Right renal cortex interstitium (tissue), 3 donors: ENCODE results near the gene UVRAG. TPM values are rescaled to one million over a fixed set of nuclear protein-coding genes. Genes with fewer than 3 reads are reported as not detected.

Experiments
- DNase-seq, 3 donors: peaks; one replicate each; pipeline ENCODE4 v3.0.0-alpha.2; 2013; ENCODE audit warnings: low read depth in 3 of 3, low spot score in 2 of 3
- polyA plus RNA-seq, 3 donors: library from polyadenylated mRNA; unstranded; fragments of 120-200 nt; gene quantifications; one replicate each; pipeline ENCODE4 v1.2.1, GENCODE V29; 2013; ENCODE audit not compliant: insufficient read length in 3 of 3

Gene UVRAG
- polyA plus RNA-seq: 10 to 100 TPM; 16.4 to 19.5 (median 17.5) TPM

DNA sequence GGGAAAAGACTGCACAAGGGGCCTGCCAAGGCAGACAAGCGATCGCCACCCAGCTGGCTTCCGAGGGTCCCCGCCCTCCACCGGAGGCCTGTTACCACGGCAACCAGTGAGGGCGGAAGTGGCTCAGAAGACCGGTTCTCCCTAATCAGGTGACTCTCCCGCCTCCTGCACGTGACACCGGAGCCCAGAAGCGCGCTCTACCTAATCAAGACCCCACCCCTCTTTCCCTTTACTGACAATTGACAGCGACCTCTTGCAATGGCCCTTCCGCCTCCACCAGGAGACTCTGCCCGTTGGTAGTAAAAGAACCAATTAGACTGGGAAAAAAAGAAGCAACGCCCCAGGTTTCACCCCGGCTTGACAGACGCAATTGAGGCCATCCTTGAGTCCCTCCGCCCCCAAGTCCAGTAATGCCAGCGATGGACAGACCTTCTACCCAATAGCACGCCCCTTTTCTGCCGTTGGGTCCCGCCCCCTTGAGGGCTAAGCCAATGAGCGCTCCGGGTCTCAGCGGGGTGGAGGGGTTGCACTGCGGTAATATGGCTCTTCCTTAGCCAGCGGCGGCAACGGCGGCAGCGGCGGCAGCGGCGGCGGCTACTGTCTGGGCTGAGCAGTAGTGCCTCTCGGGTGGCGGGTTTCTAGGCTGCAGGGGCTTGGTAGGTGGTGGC lies at the start of gene UVRAG:
Gene UVRAG, plus strand, starts transcription at position 534 of the 668 bp plus-strand sequence. CDS start 198 bp downstream, outside the sequence.
- DNase-seq: peak; percentile 99 to 100 (median 99)

DNA sequence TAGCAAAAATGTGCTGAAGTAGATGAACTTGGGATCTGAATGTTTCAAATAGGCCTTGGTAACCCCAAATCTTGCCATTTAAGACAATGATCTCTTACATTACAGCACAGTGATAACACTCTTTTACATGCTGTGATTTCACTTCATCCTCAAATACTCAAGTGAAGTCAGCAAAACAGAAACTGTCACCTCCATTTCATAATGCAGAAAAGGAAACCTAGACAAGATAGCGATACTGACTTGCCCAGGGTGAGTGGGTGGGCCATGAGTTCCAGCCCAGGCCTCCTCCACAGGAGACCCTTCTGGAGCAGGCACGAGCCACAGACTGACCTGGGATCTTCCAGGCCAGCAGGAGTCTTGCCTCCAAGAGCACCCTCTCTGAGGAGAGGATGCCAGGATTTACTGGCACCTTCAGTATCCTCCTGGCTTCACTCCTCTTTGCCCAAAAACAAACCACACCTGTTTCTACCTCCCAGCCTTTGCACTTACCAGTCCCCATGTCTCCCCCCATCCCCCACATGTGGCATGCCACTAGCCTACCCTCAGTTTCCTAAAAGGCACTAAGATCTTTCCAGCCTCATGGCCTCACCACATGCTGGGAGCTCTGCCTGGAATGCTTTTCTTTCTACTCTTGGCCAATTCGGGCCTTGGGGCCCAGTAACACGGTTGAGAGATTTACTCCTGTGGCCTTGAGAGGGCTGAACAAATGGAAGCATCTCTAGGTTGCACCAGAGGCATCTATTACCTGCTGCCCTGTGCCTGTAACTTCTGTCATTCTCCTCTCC lies 48.4 kb upstream of the UVRAG start:
- DNase-seq: no peak

DNA sequence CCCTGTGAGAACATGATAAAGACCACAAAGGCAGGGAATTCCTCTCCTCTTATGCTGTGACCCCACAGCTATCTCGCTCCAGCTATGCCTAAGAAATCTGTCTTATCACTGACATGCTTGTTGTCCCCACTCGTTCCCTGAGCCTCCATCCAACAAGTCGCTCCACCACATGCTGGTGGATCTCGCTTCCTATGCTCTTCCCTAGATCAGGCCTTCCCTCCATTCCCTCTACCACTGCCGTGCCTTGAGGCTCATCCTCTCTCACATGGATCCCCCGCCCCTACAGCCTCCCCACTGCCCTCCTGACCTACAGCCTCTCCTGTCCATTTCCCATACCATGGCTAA lies 47.8 kb upstream of the UVRAG start:
- DNase-seq: no peak

DNA sequence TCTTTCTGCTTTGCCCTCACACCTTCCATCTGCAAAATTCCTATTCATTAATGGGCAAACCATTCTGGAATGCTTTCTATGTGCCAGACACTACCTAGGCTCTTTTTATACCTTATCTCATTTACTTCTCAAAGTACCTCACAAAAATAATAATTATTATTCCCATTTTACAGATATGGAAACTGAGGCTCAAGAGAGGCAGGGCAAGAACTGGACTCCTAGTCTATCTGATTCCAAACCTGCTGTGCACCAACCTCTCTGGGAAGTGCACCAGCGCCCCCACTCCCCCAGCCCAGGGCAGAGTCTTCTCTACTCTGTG lies 47.3 kb upstream of the UVRAG start:
- DNase-seq: no peak

DNA sequence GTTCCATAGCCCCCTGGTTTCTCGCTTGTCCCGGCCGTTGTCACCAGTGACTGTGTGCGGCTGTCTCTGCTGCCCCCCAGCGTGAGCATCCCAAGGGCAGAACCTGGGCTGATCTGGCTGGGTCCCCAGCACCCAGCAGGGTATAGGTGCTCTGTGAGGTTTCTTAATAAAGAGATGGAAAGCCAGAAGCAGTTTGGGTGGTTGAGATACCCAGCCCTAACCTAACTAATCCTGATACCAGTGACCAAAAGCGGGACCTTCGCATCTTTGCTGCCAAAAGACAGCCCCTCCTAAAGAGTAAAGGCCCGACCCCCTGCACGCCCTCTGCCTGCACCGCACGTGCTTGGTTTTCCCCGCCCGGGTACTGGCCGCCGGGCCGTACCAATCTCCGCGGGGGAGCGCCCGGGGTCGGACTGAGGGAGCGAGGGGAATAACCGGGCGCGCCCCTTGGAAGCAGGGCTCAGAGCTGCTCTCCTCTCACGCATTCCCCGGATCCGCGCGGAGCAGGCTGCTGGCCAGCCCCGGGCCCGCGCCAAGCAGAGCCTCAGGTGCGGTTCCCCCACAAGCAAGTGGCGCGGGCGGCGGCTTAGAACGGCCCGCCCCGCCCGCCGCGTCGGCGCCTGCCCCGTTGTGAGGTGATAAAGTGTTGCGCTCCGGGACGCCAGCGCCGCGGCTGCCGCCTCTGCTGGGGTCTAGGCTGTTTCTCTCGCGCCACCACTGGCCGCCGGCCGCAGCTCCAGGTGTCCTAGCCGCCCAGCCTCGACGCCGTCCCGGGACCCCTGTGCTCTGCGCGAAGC lies 46.7 kb upstream of the UVRAG start, which contains the start of gene DGAT2:
Gene DGAT2, plus strand, starts transcription at position 667 of the 797 bp plus-strand sequence. CDS start 214 bp downstream, outside the sequence.
- DNase-seq: peak in 2 of 3 donors; percentile 56 to 57

DNA sequence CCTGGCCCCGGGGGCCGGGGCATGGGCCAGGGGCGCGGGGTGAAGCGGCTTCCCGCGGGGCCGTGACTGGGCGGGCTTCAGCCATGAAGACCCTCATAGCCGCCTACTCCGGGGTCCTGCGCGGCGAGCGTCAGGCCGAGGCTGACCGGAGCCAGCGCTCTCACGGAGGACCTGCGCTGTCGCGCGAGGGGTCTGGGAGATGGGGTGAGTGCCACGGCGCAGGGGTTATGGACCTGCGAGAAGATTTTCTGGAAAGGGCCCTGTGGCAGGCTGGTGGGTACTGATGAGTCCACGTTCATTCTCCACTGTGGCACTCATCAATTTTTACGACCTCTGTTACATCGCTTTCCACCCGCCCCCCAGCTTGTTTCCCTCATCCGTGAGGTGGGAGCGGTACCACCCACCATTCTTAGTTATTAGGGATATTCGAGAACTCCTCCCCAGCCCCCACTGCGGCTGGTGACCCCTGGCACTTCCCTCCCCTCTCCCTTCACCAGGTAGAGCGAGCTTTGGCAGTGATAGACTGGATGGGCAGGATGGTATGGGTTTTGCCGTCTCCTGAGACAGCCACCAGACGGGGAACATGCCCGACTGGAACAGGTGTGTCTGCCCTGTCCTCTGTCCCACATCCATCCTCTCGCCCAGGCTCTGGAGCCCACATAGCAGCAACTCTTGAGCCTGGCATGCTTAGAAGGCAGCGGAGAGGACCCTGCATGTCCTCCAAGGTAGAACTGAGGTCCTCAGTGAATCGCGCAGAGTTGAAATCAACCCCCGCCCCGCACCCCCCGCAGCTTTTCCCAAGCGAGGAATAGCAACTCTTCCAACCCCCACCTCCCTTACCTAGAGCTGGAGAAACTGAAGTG lies 45.9 kb upstream of the UVRAG start:
- DNase-seq: no peak

DNA sequence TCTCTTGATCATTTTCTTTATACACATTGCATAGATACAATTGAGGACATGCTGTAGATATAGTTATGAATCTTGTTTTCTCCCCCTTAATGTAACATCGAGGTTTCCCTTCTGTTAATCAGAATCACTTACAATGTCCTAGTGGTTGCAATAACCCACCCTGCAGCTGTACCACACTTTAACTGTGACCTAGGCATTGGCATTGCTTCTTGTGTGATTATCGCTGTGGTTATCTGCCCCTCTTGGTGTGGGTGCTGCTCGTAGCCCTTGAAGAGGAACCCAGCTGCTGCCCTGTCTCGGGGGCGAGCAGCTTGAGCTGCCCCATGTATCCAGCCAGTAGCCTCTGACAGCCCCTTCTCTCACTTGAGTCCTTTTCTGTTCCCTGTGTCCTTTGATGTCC lies 44.9 kb upstream of the UVRAG start:
- no peak for DNase-seq

DNA sequence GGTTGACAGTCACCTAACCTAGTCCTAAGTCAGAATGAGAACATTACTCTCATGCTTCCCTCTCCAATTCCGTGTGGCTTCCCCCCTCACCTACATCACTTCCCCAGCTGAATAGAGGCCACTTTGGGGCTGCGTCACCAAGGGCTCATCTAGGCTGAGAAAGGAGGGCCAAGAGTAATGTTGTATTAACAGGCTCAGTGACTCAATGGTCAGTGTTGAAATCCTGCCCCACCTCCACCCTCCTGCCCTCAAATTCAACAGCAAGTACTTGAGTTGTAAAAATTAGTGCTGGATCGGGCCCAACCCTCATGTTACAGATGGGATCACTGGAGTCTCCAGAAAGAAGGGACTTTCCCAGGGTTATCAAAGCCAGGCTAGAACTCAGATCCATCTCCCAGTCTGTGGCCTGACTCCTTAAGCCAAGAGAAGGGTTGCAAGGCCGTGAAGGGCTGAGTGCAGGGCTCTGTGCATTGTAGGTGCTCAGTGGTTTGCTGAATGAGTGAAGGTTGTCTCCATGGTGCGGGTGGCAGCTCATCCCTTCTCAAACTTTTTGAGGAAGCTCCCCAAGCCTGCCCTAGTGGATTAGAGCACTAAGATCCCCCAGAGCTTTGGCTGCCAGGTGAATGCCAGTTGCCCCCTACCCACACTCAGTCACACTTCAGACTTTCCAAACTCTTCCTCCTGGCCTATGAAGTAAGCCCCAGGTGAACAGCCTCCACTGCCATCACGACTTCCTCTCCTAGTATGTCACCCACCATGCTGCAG lies 43.2 kb upstream of the UVRAG start:
- DNase-seq: no peak

DNA sequence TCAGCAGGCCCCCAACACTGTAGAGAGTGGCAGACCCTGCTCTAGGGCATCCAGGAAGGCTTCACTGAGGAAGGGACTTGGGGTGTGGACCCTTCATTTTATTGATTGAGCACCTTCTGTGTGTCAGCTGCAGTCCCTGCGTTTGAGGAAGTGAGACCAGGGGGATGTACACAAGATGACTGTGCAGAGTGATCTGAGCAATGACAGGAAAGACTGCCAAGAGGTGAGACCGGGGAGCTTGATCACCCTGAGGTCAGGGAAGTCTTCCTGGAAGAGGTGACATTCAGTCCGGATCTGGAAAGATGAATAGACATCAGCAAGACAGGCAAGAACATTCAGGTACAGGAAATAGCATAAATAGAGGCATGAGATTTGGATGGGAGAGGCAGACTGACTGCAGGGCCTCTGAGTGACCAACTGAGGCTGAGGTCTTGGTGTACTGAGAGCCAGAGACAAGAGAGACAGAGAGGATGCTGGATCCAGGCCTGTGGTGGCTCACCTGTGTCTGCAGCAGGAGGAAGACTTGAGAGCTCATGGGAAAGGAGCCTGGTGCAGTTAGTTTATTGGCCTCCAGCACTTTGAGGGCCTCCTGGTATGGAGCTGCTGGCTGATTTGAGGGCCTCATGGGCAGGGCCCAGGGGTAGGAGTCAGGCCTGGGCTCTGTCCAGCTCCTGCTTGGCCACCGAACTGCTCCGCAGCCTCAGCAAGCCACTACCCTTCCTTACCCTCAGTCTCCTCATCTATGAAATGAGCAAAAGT lies 41.2 kb upstream of the UVRAG start:
- DNase-seq: no peak

DNA sequence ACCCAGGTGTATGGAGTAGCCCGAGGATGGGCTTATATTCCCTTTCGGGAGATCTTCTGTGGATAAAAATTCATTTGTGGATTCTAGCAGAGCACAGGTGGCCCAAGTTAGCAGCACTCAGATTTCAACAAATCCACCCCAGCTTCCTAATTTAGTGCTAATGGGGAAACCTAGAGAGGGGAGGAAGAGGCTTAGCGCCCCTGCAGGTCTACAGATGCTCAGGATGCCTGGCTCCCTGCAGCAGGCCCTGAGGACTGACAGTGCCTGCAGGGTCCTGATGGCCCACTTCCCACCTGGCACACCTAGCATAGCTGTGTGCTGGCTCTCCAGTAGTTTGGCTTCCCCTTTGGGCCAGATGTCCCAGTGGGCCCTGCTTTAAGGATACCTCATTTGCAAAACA lies 40.0 kb upstream of the UVRAG start:
- no peak for DNase-seq

DNA sequence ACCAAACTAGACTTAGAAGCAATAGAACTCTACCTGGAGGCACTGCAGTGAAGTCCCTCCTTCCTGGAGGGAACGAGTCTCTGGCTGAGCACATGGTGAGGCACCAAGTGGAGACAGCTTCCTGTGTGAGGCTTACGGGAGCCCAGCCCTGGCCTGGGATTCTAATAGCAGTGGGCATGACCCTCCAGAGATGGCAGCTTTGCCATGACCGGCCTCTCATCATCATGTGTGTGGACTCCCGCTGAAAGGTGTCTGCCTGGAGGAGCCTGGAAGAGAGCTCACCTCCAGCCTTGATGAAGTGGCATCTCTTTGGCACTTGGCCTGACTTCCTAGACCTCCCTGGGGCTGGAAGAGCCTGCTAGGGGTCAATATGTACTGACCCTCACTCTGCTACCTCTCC lies 38.5 kb upstream of the UVRAG start:
- no peak for DNase-seq

DNA sequence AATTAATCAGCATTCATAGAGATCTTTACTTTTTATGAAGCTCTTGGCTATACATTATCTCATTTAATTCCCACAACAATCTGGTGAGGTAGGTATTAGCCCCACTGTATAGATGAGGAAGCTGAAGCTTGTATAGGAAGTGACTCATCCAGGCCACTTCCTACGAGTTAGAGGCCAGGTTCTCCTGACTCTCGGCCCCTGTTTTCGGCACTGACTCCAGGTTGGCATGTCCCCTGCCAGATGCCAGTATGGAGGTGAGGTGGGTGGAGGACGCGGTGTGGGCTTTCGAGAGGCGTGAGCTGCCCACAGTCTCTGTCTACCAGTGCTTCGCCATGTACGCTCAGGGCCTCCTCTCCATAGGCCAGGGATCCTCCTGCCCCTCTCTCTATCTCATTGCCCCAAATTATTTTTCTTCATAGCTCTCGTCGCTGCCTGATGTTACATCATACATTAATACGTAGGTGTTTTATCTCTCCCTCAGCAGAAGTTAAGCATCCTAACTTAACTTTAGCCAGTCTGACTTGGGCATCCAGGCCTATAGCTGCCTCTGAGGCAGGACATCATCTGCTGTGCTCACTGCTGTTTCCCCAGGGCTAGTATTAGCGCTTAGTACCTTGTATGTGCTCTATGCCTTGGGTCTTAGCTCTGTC lies 37.4 kb upstream of the UVRAG start:
- DNase-seq: no peak

DNA sequence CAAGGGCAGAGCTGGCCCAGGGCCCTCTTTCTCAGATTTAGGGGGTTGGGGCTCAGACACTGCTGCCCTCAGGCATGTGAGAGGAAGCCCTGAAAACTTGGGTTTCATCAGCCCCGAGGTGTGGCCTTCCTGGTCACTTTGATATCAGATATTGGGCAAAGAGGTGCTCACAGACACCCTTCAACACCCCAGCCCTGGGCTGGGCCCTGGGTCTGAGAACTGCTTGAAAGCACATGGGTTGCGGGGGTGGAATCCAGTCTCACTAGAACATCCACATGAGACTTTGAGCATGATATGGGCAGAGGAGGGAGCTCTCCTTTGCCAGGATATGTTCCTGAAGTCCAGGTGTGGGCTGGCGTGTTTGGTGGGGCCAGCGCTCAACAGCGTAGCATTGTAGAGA lies 36.0 kb upstream of the UVRAG start:
- no peak for DNase-seq

DNA sequence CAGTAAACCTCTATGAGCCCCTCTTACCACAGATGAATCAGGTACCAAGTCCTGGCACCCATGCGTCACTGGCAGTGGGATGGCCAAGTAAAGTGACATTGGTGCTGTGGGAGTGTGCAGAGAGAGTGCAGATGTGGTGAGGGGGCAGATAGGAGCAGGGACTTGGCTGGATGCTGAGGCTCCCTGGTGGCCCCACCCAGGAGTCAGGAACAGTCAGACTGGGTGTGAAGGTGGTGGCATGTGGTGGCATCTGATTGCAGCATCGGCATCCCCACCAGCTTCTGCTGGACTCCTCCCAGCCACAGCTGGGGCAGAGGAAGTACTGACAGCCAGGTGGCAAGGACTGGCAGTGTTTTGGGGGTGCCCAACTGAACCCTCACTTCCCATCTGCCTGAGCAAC lies 35.0 kb upstream of the UVRAG start:
- DNase-seq: no peak

DNA sequence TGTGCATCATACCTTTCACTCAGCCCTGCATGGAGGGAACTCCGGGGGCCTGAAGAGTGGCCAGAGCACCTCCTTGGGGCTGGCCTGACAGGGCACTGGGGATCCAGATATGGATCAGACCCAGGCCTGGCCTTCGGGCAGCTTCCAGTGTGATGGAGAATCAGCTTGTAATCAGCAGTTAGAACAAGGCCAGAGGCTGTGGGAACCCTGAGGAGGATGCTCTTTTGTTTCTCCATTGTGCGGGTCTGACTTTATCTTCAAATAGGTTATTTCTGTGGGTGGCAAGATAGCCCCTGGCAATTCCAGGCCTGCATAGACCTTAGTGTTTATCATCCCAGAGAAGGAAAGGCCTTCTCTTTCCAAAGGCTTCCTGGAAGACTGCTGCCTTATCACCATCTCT lies 34.1 kb upstream of the UVRAG start:
- no peak for DNase-seq

DNA sequence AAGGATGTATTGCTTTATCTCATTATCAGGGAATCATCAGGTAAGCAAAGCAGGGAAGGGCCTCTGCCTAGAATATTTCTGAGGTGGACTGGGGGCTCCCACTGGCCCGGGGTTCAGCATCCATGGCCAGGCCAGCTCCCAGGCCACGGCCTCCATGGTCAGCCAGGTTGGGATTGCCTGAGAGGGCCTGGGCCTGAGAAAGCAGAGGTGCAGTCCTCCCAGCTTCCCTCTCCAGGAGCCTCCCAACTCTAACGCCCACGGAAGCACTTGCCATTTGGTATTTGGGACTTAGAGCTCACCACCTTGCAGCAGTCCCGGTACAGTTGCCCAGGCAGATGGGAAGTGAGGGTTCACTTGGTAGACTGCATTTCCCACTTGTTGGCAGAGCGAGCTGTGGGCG lies 33.7 kb upstream of the UVRAG start:
- no peak for DNase-seq

DNA sequence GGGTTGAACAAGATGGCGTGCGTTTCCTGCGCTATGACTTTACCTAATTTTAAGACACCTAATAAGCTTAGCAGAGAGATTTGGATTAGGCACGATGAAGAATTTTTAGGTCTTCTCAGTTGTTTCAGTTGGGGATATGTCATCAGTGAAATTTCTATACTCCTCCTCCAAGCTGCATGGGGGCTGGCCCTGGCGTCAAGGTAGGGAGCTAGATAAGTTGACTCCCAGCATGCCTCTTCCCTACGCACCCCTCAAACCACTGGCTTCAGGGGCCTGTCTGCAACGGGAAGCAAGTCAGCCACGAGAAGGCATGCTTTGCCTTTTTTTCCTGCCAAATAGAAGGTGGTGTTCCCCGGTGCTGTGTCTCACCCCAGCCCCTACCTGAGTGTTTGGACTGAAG lies 33.2 kb upstream of the UVRAG start:
- no peak for DNase-seq

DNA sequence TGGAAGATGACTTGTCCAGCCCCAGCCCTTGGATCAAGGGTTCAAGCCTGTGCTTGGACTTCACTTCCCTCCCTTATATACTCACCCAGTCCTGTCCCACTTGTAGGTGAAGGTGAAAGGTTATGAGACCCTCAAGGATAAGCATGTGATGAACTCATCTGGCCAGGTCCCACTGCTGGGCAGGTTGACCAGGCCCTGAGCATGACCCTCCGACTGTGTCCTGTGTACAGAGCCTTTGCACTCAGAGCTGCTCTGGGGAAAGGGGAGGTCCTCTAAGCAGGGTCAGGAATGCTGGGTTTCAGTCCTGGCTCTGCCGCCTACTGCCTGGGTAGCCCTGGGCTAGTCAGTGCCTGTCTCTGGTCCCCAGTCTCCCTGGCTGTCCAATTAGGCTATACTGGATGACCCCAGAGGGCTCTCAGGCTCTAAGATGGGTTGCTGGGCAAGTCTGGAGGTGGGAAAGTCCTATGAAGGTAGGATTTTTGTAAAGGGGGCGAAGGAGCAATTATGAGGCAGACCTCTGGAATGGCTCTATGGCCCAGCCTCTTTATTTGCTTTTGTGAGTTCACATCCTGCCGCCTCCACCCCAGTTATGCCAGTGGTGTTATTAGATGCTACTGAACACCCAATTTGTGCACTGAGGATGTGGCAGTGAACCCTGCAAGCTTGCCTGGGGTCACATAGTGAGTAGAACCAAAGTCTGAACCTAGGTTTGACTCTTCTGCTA lies 32.3 kb upstream of the UVRAG start:
- no peak for DNase-seq
